ENCODE results near the gene JAML. TPM values are rescaled to one million over a fixed set of nuclear protein-coding genes. Genes with fewer than 3 reads are reported as not detected.

JAML gene
- total and polyA plus RNA-seq, 2 experiments from 2014 or later = 0.56 to 1.0 TPM

DNA sequence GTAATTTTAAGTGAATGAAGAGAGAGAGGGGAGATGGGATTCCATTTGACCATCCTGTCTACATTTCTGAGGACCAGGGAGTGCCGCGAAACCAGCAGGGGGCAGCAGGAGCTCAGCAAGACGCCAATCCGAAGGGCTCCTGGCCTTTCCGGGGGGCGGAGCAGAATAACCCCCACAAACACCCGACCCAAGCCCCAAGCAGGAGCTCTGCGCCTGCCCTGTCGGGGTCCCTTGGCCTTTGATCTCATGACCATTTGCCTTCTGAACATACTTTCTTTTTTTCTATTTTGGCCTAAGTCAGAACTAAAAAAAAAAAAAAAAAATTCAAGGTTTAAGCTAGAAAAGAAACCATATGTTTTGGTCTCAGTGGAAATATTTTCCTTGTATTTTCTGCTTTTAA is 26.4 kb downstream of the JAML start:
- Histone ChIP-seq H3K79me2 (replicated peaks; ENCODE audit: insufficient read depth) (no peaks in the 10 kb centered on the region), H3K27me3 (ENCODE audit: insufficient read depth) (no peaks in the 10 kb centered on the region), H3K36me3 (ENCODE audit: insufficient read depth) (no peaks in the 10 kb centered on the region), H3K4me1 (ENCODE audit: insufficient read depth) (peaks cover 16% of the 10 kb centered on the region), H3K4me2 (0 out of 2 replicates have a peak overlapping the region, but pooled peaks have one; percentile 33), H3K27ac (ENCODE audit: low read depth) (no peak overlapping the region), H2AFZ (peak overlapping the region; percentile 43; the same call in 1 of the 2 replicates), H4K20me1 (replicated peaks; ENCODE audit: insufficient read depth) (no peaks in the 10 kb centered on the region), H3K9me2 (ENCODE audit: insufficient read depth) (peaks cover 6% of the 10 kb centered on the region; the same call in 1 of the 2 replicates), H3F3A (replicated peaks; ENCODE audit: low read depth) (no peaks in the 10 kb centered on the region), H3K4me3 (no peak overlapping the region)
- ATAC-seq (peak; percentile 87), DNase-seq (ENCODE audit: low spot score) (peak; percentile 87)
- H3K4me1 Mint-ChIP-seq = peaks cover 38% of the 10 kb centered on the region
- H3K9me3 Mint-ChIP-seq = no peaks in the 10 kb centered on the region
- TF ChIP-seq ZNF114 (CRISPR knock-in tag; IDR thresholded peaks at IDR 0.05) (no peak), ZNF331 (CRISPR knock-in tag; IDR thresholded peaks at IDR 0.05; ENCODE audit: low read depth) (no peak)
- TF ChIP-seq, protein P1, sequence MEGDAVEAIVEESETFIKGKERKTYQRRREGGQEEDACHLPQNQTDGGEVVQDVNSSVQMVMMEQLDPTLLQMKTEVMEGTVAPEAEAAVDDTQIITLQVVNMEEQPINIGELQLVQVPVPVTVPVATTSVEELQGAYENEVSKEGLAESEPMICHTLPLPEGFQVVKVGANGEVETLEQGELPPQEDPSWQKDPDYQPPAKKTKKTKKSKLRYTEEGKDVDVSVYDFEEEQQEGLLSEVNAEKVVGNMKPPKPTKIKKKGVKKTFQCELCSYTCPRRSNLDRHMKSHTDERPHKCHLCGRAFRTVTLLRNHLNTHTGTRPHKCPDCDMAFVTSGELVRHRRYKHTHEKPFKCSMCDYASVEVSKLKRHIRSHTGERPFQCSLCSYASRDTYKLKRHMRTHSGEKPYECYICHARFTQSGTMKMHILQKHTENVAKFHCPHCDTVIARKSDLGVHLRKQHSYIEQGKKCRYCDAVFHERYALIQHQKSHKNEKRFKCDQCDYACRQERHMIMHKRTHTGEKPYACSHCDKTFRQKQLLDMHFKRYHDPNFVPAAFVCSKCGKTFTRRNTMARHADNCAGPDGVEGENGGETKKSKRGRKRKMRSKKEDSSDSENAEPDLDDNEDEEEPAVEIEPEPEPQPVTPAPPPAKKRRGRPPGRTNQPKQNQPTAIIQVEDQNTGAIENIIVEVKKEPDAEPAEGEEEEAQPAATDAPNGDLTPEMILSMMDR (conservative IDR thresholded peaks at IDR 0.05; ENCODE audit: low read depth in 2 of 2) = peak; percentile 89 to 94
- TF ChIP-seq, protein P2, sequence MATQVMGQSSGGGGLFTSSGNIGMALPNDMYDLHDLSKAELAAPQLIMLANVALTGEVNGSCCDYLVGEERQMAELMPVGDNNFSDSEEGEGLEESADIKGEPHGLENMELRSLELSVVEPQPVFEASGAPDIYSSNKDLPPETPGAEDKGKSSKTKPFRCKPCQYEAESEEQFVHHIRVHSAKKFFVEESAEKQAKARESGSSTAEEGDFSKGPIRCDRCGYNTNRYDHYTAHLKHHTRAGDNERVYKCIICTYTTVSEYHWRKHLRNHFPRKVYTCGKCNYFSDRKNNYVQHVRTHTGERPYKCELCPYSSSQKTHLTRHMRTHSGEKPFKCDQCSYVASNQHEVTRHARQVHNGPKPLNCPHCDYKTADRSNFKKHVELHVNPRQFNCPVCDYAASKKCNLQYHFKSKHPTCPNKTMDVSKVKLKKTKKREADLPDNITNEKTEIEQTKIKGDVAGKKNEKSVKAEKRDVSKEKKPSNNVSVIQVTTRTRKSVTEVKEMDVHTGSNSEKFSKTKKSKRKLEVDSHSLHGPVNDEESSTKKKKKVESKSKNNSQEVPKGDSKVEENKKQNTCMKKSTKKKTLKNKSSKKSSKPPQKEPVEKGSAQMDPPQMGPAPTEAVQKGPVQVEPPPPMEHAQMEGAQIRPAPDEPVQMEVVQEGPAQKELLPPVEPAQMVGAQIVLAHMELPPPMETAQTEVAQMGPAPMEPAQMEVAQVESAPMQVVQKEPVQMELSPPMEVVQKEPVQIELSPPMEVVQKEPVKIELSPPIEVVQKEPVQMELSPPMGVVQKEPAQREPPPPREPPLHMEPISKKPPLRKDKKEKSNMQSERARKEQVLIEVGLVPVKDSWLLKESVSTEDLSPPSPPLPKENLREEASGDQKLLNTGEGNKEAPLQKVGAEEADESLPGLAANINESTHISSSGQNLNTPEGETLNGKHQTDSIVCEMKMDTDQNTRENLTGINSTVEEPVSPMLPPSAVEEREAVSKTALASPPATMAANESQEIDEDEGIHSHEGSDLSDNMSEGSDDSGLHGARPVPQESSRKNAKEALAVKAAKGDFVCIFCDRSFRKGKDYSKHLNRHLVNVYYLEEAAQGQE (IDR thresholded peaks at IDR 0.05; ENCODE audit: unreplicated experiment) = no peak
- H3K27me3 Mint-ChIP-seq (ENCODE audit: insufficient read depth, low read depth, poor library complexity) = peaks cover 2% of the 10 kb centered on the region
- no peak overlapping the region for H3K4me3 Mint-ChIP-seq
- no peak overlapping the region for H3K27ac Mint-ChIP-seq
- H3K36me3 Mint-ChIP-seq (ENCODE audit: low read depth) = no peaks in the 10 kb centered on the region

DNA sequence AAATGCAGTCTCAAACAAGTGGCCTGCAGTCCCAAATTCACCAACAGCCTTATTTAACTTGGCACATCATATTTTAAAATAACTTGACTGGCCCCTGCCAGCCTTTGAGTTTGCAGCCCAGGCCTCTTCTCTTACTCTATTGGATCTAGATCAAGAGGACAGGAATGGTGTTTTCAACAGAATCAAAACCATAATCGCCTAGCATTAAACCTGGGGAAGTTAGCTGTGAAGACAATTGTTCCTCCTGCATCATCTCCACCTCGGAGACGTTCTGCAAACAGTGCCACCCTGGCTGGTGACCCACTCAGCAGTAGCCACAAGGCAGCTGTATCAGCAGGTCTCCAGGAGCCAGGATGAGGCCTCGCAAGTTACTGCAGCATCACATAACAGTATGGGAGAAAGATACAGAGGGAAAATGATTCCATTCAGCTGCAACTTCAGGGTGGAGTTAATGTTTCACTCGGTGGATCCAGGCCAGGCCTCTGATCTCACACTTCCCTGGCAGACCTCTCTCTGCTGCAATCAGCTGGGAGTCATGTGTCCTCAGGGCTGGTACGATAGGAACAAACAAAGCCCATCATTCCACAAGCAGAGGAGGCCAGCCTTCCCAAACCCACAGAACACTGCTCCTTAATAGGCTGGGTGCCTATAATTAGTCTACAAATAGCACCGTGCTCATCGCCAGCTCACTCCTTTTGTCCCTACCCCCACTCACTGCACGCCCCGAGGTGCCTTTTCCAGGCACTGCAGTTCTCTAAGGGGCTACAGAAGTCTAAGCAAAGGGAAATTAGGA is 29.8 kb downstream of the JAML start:
- H3K36me3 Mint-ChIP-seq (ENCODE audit: low read depth) = peaks cover 4% of the 10 kb centered on the region; the same call in 2 of the 3 replicates
- no peak for TF ChIP-seq CREB1 (CRISPR knock-in tag; IDR thresholded peaks at IDR 0.05; ENCODE audit: low read depth)
- no peak for TF ChIP-seq ZNF331 (CRISPR knock-in tag; IDR thresholded peaks at IDR 0.05; ENCODE audit: low read depth)
- TF ChIP-seq JUNB (IDR thresholded peaks at IDR 0.05; ENCODE audit: unreplicated experiment) = no peak
- TF ChIP-seq, protein P3, sequence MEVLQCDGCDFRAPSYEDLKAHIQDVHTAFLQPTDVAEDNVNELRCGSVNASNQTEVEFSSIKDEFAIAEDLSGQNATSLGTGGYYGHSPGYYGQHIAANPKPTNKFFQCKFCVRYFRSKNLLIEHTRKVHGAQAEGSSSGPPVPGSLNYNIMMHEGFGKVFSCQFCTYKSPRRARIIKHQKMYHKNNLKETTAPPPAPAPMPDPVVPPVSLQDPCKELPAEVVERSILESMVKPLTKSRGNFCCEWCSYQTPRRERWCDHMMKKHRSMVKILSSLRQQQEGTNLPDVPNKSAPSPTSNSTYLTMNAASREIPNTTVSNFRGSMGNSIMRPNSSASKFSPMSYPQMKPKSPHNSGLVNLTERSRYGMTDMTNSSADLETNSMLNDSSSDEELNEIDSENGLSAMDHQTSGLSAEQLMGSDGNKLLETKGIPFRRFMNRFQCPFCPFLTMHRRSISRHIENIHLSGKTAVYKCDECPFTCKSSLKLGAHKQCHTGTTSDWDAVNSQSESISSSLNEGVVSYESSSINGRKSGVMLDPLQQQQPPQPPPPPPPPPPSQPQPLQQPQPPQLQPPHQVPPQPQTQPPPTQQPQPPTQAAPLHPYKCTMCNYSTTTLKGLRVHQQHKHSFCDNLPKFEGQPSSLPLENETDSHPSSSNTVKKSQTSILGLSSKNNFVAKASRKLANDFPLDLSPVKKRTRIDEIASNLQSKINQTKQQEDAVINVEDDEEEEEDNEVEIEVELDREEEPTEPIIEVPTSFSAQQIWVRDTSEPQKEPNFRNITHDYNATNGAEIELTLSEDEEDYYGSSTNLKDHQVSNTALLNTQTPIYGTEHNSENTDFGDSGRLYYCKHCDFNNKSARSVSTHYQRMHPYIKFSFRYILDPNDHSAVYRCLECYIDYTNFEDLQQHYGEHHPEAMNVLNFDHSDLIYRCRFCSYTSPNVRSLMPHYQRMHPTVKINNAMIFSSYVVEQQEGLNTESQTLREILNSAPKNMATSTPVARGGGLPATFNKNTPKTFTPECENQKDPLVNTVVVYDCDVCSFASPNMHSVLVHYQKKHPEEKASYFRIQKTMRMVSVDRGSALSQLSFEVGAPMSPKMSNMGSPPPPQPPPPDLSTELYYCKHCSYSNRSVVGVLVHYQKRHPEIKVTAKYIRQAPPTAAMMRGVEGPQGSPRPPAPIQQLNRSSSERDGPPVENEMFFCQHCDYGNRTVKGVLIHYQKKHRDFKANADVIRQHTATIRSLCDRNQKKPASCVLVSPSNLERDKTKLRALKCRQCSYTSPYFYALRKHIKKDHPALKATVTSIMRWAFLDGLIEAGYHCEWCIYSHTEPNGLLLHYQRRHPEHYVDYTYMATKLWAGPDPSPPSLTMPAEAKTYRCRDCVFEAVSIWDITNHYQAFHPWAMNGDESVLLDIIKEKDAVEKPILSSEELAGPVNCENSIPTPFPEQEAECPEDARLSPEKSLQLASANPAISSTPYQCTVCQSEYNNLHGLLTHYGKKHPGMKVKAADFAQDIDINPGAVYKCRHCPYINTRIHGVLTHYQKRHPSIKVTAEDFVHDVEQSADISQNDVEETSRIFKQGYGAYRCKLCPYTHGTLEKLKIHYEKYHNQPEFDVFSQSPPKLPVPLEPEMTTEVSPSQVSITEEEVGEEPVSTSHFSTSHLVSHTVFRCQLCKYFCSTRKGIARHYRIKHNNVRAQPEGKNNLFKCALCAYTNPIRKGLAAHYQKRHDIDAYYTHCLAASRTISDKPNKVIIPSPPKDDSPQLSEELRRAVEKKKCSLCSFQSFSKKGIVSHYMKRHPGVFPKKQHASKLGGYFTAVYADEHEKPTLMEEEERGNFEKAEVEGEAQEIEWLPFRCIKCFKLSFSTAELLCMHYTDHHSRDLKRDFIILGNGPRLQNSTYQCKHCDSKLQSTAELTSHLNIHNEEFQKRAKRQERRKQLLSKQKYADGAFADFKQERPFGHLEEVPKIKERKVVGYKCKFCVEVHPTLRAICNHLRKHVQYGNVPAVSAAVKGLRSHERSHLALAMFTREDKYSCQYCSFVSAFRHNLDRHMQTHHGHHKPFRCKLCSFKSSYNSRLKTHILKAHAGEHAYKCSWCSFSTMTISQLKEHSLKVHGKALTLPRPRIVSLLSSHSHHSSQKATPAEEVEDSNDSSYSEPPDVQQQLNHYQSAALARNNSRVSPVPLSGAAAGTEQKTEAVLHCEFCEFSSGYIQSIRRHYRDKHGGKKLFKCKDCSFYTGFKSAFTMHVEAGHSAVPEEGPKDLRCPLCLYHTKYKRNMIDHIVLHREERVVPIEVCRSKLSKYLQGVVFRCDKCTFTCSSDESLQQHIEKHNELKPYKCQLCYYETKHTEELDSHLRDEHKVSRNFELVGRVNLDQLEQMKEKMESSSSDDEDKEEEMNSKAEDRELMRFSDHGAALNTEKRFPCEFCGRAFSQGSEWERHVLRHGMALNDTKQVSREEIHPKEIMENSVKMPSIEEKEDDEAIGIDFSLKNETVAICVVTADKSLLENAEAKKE (CRISPR knock-in tag; IDR thresholded peaks at IDR 0.05) = no peak

More for the DNA sequence above, 29.8 kb downstream of the JAML start:
- no peaks in the 10 kb centered on the region for H3K36me3 ChIP-seq (ENCODE audit: insufficient read depth)
- Mint-ChIP-seq H3K27me3 (ENCODE audit: insufficient read depth, low read depth, poor library complexity) (peaks cover 2% of the 10 kb centered on the region), H3K4me1 (peaks cover 38% of the 10 kb centered on the region), H3K4me3 (no peak overlapping the region; the same call in 2 of the 3 replicates), H3K9me3 (peaks cover 22% of the 10 kb centered on the region), H3K27ac (no peak overlapping the region)
- ATAC-seq (0 out of 3 replicates have a peak, but pooled peaks have one; percentile 20), DNase-seq (ENCODE audit: low spot score) (no peak)
- H4K20me1 ChIP-seq (replicated peaks; ENCODE audit: insufficient read depth) = no peaks in the 10 kb centered on the region
- peaks cover 16% of the 10 kb centered on the region for H3K4me1 ChIP-seq (ENCODE audit: insufficient read depth)
- peaks cover 4% of the 10 kb centered on the region; the same call in 1 of the 2 replicates for H3K9me2 ChIP-seq (ENCODE audit: insufficient read depth)
- H3K4me3 ChIP-seq = no peak overlapping the region
- no peaks in the 10 kb centered on the region for H3F3A ChIP-seq (replicated peaks; ENCODE audit: low read depth)
- no peak overlapping the region; the same call in 1 of the 2 replicates for H3K4me2 ChIP-seq
- H2AFZ ChIP-seq = peak overlapping the region; percentile 59; the same call in 1 of the 2 replicates
- no peaks in the 10 kb centered on the region for H3K79me2 ChIP-seq (replicated peaks; ENCODE audit: insufficient read depth)
- H3K27me3 ChIP-seq (ENCODE audit: insufficient read depth) = no peaks in the 10 kb centered on the region
- H3K27ac ChIP-seq (ENCODE audit: low read depth) = no peak overlapping the region
